Subcutaneous adipose tissue (tissue), 4 donors: ENCODE results near the gene MGAT5B. TPM values are rescaled to one million over a fixed set of nuclear protein-coding genes. Genes with fewer than 3 reads are reported as not detected.

Source experiments
- CTCF ChIP-seq: fragments of 450-650 bp; IDR thresholded peaks from one replicate; pipeline ENCODE4 v1.5.1; 2016; ENCODE audit warnings: low read depth, mild to moderate bottlenecking, control low read depth, antibody characterized with exemption, moderate library complexity
- total RNA-seq, 4 donors: library from RNA; depleted of rRNA; stranded (reverse); fragments of >200 nt; gene quantifications; one replicate each; pipeline ENCODE4 v1.1.0, GENCODE V29; 2016

Gene MGAT5B
- total RNA-seq, 4 donors from 2014 or later, result 0.19 to 0.88 TPM; not detected in 2

- TF ChIP-seq CTCF, result no peak
Observed at GRCh38 chr17:76886395-76886794, 18.2 kb downstream of the MGAT5B start.

- TF ChIP-seq CTCF, result no peak
Observed at GRCh38 chr17:76887802-76888201, 19.6 kb downstream of the MGAT5B start.

- TF ChIP-seq CTCF, result no peak
Observed at GRCh38 chr17:76888661-76889060, 20.5 kb downstream of the MGAT5B start.

GRCh38 chr17:76889323-76889722, 21.1 kb downstream of the MGAT5B start:
- no peak for TF ChIP-seq CTCF

- no peak for TF ChIP-seq CTCF
Observed at GRCh38 chr17:76892329-76892728, 24.1 kb downstream of the MGAT5B start.

- no peak for TF ChIP-seq CTCF
Observed at GRCh38 chr17:76893623-76894334, 25.6 kb downstream of the MGAT5B start.

GRCh38 chr17:76894842-76895241, 26.6 kb downstream of the MGAT5B start:
- TF ChIP-seq CTCF, result no peak
